GM12873 (cell line): ENCODE results near the gene MAEL.

Experiments used
- TF ChIP-seq, protein P1 (sequence below): IDR thresholded peaks from 2 replicates; pipeline ENCODE4 v1.5.1; 2012; ENCODE audit warnings: low read depth, mild to moderate bottlenecking, moderate library complexity, low read length, control low read depth; ENCODE audit not compliant: insufficient read depth; ENCODE audit errors: missing control alignments

The MAEL gene

DNA sequence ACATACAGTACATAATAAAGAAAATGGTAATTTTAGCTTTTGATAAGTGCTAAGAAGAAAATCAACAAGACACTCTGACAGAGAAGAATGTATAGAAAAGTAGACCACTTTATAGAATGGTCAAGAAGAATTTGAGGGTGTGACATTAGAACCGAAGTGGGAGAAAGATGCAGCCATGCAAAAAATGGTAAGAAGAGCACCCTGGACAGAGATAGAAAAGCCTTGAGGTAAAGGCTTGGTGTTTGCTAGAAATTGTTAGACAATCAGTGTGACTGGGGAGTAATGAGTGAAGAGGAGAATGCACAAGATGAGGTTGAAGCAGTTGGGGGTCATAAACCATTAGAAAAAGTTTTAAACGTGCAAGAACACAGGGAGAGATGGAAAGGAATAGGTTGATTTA is 23.5 kb downstream of the MAEL start:
- TF ChIP-seq, protein P1, sequence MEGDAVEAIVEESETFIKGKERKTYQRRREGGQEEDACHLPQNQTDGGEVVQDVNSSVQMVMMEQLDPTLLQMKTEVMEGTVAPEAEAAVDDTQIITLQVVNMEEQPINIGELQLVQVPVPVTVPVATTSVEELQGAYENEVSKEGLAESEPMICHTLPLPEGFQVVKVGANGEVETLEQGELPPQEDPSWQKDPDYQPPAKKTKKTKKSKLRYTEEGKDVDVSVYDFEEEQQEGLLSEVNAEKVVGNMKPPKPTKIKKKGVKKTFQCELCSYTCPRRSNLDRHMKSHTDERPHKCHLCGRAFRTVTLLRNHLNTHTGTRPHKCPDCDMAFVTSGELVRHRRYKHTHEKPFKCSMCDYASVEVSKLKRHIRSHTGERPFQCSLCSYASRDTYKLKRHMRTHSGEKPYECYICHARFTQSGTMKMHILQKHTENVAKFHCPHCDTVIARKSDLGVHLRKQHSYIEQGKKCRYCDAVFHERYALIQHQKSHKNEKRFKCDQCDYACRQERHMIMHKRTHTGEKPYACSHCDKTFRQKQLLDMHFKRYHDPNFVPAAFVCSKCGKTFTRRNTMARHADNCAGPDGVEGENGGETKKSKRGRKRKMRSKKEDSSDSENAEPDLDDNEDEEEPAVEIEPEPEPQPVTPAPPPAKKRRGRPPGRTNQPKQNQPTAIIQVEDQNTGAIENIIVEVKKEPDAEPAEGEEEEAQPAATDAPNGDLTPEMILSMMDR: no peak

DNA sequence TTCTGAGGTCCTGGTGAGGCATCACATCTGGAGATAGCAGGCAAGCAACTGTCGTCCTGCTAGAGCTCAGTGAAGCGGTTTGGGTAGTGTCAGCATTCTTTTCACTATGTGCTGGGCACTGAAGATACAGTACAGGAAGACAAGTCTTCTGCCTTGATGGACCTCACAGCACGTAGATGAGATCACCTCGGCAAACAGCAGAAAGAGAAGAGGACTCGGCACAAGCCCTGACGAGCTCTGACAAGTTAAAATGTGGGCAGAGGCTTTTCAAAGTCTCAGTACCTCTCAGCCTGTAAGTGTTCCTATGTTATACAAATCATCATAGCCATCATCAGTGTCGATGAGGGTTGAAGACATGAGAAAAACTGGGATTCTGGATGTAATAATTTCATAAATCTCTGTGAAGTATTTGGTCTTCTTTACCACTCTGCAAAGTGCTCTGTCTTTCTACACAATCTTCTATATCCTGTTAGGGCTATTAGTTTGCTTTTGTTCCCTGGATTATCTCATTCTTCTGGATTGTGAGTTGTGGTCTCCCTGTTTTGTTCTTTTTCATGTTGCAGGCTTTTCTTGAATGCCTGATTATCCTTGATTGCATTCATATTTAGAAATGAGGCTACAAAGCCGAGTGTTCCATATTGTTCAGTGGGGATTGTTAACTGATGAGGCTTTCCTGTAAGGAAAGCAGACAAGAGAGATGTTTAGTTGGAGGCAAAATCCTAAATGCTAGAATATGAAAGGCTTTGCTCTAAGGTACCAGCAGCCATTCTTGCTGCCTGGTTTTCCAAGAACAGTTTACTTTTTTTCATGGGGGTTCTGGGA is 24.2 kb downstream of the MAEL start:
- TF ChIP-seq, protein P1: no peak

DNA sequence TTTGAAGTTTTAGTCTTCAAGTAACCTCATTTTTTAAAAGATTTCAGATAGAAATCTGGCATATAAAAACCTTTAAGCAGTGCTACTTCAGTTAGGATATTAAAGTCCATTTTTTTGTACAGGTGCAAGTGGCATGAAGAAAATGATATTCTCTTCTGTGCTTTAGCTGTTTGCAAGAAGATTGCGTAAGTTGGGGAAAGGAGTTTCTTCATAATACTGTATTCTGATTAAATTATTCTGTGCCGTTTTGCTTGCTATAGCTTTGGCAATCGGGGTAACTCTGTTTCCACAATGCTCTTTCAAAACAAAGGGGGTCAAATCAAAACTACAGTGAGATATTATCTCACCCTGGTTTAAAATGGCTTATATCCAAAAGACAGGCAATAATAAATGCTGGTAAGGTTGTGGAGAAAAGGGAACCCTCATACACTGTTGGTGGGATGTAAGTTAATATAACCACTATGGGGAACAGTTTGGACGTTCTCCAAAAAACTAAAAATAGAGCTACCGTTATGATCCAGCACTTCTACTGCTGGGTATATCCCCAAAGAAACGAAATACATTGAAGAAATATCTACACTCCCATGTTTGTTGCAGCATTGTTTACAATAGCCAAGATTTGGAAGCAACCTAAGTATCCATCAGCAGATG is 27.1 kb downstream of the MAEL start:
- TF ChIP-seq, protein P1: no peak

DNA sequence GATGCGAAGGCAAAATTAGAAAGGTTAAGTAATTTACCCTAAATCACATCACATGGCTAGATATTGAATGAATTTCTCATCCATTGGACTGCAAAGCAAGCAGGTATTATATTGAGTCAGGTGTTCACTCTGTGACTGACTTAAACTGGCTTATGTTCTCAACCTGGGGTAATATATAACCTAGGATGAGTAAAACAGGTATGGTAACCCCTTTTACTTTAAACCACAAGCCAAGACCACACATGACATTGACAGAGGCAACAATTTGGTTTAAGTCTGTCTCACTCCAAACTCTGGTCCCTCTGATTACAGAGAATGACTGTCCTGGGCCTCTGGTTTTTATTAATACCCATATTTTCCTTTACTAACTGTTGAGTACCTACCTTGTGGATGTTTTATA is 33.3 kb downstream of the MAEL start:
- TF ChIP-seq, protein P1: no peak

DNA sequence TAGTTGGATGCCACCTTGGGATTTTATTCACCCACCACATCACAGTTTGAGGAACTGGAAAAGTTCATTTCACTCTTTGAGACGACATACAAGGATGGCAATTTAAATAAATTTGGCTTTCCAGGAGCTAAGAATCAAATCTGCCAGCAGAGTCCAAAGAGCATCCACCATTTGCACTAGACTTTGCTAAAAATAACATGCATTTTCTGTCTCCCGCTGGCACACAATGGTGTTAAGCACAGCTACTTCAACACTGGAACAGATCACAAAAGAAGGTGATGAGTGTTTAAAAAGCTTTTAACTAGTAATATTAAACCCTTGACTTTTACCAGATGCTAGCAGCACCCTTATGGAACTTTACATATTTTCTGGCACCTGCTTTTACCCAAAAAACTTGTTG is 44.6 kb downstream of the MAEL start:
- TF ChIP-seq, protein P1: no peak

DNA sequence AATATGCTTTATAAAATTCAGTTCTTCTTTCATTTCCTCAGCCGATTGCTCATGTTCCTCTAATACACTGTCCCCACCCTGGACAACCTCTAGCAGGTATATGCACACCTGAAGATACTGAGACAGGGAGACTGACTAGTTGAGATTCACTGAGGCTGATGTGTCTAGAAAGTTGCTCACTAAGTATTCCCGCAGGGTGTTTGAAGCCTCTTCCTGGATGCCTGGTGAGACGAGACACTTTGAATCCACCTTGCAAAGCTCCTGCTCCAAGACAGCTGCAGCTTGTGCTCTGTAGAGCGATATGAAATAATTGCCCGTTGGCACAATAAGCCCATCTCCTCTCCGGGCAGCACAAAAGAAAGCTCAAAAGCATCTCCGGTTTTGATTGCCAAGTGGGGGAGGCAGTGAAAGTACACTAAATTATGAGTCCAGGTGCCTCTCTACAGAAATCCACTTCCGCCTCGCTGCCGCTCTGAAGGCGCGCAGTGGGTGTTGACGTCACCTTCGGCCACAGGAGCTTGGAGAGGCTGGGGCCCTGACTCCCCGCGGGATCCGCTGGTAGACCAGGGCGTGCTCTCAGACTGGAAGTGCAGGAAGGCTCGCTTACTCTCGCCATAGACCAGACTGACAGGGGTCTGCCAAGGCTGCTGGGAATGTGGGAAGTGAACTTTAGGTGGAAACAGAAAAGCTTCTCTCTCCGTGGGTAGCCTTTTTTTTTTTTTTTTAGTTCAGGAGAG is 54.8 kb downstream of the MAEL start:
- TF ChIP-seq, protein P1: no peak

DNA sequence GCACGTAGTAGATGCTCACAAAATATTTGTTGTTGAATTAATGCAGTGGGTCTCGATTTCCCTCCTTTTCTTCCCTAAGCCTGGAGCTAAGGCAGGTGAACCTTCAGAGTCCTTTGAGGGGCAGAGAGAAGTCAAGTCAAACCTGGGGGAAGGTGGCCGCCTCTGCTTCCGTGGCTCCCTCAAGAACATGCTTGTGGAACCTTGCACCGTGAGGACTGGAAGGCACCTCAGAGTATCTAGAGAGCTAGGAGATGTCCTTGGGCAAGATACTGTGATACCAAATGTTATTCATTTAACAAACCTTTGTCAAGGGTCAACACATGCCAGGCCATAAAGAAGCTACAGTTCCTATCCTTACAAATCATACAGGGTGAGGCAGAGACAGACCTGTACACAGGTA is 62.8 kb downstream of the MAEL start:
- TF ChIP-seq, protein P1: no peak
